Stimulated activated CD8-positive, alpha-beta memory T cell treated with anti-CD3 and anti-CD28 coated beads, Interleukin-2, amount 100 ng/mL, for 1 hour (primary cell): ENCODE data around the gene SPATS2.

ENCODE experiments used
- DNase-seq, 2 donors: peaks; one replicate each; pipeline ENCODE4 v3.0.0-alpha.2; 2020; ENCODE audit warnings: low read depth in 2 of 2

The SPATS2 gene

GRCh38 chr12:49540229-49541139, 173.2 kb downstream of the SPATS2 start:
- DNase-seq, result no peak

GRCh38 chr12:49541140-49541861, 174.0 kb downstream of the SPATS2 start:
- no peak for DNase-seq

- no peak for DNase-seq
Observed at GRCh38 chr12:49541911-49542505, 174.7 kb downstream of the SPATS2 start.

GRCh38 chr12:49542592-49543160, 175.4 kb downstream of the SPATS2 start:
- DNase-seq, result no peak

- DNase-seq, result no peak
Observed at GRCh38 chr12:49543221-49543913, 176.1 kb downstream of the SPATS2 start.

GRCh38 chr12:49543914-49544815, 176.9 kb downstream of the SPATS2 start:
- DNase-seq, result no peak

- no peak for DNase-seq
Observed at GRCh38 chr12:49545815-49546214, 178.6 kb downstream of the SPATS2 start.

GRCh38 chr12:49546481-49546880, 179.2 kb downstream of the SPATS2 start:
- DNase-seq, result no peak

GRCh38 chr12:49547090-49547690, 179.9 kb downstream of the SPATS2 start:
- DNase-seq, result no peak

GRCh38 chr12:49548481-49548821, 181.2 kb downstream of the SPATS2 start:
- no peak for DNase-seq

- DNase-seq, result no peak
Observed at GRCh38 chr12:49548822-49549648, 181.8 kb downstream of the SPATS2 start.

GRCh38 chr12:49549735-49550692, 182.8 kb downstream of the SPATS2 start:
- DNase-seq, result no peak

- no peak for DNase-seq
Observed at GRCh38 chr12:49550693-49551252, 183.5 kb downstream of the SPATS2 start.

- DNase-seq, result no peak
Observed at GRCh38 chr12:49552014-49552413, 184.8 kb downstream of the SPATS2 start.

- no peak for DNase-seq
Observed at GRCh38 chr12:49552425-49552824, 185.2 kb downstream of the SPATS2 start.

- no peak for DNase-seq
Observed at GRCh38 chr12:49552899-49553298, 185.6 kb downstream of the SPATS2 start.

GRCh38 chr12:49553512-49554088, 186.3 kb downstream of the SPATS2 start:
- DNase-seq, result no peak
